HUDEP-2 (cell line): ENCODE data around the gene PHLDB3.
"Not testable (repeated sequence)": the region's sequence is repeated elsewhere in the genome, so short reads cannot be mapped to it uniquely, and the experiment has no call there.

Source experiments
- DNase-seq, 76 experiments: peaks; one replicate each; lab custom pipeline; 2025; ENCODE audit not compliant: unreplicated experiment in 76 of 76; lab: John Stamatoyannopoulos, UW

PHLDB3 gene

DNA sequence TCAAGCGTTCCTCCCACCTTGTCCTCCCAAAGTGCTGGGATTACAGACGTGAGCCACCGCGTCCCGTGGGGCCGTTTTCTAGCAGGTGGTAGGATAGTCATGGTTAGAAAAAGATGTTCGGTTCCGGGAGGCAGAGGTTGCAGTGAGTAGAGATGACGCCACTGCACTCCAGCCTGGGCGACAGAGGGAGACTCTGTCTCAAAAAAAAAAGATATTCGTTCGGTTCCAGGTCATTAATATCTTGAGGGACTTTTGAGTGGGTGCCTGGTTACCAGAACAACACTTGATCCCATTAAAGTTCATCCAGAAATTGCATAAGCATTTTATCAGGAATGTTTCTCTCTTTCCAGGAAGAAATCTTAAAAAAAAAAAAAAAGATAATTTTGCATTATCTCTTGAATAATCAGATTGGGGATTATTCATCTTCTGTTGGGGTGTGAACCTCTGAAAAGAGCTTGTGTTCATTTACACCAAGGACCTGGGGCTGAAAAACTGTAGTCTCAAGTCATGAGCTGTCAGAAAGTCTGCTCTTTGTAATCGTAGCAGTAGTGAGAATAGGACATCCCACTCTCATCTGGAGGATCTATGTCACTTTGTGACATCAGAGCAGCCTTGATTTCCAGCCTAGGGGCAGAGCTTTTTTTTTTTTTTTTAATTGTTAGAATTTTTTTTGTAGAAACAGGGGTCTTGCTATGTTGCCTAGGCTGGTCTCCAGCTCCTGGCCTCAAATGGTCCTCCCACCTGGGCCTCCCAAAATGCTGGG is 23.5 kb upstream of the PHLDB3 start:
- no peak for DNase-seq

GRCh38 chr19:43526884-43527859 is 22.6 kb upstream of the PHLDB3 start, which contains the start of gene ETHE1:
Gene ETHE1 (minus strand): TSS chr19:43527201. CDS start chr19:43527177, 24 bp downstream.
- DNase-seq = peak in 63 of 76 experiments; percentile 7 to 85 (median 63)

GRCh38 chr19:43525836-43526771 is 21.6 kb upstream of the PHLDB3 start:
- peak in 3 of 76 experiments; percentile 16 to 29 (median 24) for DNase-seq

DNA sequence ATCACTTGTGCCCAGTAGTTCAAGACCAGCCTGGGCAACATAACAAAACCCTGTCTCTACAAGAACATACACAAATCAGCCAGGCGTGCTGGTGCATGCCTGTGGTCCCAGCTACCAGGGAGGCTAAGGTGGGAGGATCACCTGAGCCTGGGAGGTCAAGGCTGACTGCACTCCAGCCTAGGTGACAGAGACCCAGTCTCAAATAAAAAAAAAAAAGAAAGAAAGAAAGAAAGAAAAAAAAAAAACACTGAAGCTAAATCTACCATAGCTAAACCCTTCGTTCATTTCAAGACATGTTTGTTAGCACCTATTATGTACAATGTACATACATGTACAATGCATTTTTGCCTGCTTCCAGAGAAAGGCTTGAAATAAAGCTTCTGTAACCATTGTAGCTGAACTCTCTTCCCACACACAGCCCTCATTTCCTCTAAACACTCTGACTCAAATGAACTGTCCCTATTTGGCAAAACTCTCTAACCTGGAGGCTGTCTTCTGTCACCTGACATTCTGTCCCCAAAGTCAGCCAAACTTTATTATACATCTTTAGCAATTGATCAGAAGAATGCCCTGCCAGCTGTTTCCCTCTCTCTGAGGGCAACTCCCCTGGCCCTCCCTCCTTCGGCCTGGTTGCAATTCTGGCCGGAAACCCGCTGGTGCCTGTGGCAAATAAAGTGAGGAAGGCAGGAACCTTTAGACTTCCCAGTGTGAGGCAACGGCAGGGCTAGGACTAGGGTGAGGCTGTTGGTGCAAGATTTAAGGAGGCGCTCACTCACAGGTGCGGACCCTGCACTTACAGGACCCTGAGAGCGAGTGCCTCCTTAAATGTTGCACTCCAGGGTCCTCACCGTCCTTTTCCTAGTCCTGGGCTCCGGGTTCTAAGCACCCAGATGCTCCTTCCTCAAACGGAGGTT is 20.6 kb upstream of the PHLDB3 start:
- DNase-seq = peak in 17 of 76 experiments; percentile 9 to 36 (median 16)

- DNase-seq = not testable (repeated sequence)
Observed at GRCh38 chr19:43523696-43524095, 19.1 kb upstream of the PHLDB3 start.

GRCh38 chr19:43522929-43523328 is 18.4 kb upstream of the PHLDB3 start:
- no peak for DNase-seq

DNA sequence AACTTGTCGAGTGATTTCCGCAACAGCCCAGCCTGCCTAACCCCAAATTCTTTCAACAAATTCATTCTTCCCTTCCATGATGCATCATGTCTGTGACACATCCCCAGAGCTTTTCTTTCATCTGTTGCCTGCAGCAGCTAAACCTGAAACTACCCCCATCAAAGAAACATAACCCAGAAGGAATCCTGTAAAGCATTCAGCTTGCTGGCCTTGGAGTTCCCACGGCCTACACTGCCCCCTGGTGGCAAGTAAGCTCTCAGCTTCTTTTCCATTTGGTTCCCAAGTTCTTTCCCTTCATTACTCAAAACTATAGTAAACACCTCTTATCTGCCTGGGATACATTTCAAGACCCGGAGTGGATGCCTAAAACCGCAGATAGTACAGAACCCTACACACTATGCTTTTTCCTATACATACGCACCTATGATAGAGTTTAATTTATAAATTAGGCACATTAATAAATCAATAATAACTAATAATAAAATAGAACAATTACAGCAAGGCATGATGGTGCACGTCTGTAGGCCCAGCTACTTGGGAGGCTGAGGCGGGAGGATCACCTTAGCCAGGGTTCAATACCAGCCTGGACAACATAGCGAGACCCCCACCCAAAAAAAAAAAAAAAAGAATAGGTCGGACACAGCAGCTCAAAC is 15.0 kb upstream of the PHLDB3 start:
- peak in 69 of 76 experiments; percentile 30 to 84 (median 67) for DNase-seq

- DNase-seq = no peak
Observed at GRCh38 chr19:43518051-43518450, 13.5 kb upstream of the PHLDB3 start.

DNA sequence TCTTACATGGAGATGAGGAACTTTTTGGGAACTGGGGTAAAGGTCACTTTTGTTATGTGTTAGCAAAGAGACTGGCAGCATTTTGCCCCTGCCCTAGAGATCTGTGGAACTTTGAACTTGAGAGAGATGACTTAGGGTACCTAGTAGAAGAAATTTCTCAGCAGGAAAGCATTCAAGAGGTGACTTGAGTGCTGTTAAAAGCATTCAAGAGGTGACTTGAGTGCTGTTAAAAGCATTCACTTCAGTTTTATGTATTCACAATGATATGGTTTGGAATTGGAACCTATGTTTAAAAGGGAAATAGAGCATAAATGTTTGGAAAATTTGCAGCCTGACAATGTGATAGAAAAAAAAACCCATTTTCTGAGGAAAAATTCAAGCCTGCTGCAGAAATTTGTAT is 7.9 kb upstream of the PHLDB3 start:
- not testable (repeated sequence) for DNase-seq

DNA sequence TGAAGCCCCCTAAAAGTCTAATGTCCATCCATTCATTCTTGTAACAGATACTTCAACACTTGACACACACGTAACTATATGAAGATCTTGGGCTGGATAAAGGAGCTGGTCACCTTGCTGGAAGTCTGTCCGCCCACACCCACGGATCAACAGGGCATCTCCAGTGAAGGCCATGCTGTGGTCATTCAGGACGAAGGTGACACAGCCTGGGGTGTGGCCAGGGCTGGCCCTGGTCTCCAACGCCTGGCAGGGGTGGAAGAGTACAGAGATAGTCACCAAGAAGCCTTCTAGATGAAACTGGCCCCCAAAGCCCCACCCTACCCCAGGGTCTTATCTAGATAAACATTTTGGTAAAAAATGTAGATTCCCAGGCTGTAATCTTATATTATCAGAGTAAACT is 6.8 kb upstream of the PHLDB3 start:
- no peak for DNase-seq

DNA sequence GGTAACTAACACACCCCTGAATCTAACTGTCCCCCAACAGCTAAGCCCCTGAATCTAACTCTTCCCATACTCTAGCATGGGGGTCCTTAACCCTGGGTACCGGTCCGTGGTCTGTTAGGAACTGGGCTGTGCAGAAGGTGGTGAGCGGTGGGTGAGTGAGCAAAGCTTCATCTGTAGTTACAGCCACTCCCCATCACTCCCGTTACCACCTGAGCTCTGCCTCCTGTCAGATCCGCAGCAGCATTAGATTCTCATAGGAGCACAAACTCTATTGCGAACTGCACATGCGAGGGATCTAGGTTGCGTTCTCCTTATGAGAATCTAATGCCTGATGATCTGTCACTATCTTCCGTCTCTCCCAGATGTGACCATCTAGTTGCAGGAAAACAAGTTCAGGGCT is 6.2 kb upstream of the PHLDB3 start:
- DNase-seq = no peak

- no peak for DNase-seq
Observed at GRCh38 chr19:43507880-43508279, 3.3 kb upstream of the PHLDB3 start.

DNA sequence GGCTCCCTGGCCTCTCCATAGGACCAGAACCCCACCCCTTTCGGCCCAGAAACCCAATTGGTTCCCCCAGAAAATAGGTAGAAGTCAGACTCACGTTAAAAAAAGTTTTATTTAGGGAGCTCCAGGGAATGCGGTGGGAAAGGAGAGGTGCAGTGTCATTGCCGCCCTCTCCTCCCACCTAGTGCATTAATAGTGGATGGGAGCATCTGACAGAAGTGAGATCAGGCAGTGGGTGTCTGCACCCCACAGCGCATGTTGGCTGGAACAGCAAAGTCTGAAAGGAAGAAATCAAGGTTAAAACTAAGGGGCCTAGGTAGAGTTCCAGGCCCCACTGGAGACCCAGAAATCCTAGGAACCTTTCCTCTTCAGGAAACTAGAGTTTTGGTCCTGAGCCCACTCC is 2.1 kb upstream of the PHLDB3 start:
- DNase-seq = no peak

DNA sequence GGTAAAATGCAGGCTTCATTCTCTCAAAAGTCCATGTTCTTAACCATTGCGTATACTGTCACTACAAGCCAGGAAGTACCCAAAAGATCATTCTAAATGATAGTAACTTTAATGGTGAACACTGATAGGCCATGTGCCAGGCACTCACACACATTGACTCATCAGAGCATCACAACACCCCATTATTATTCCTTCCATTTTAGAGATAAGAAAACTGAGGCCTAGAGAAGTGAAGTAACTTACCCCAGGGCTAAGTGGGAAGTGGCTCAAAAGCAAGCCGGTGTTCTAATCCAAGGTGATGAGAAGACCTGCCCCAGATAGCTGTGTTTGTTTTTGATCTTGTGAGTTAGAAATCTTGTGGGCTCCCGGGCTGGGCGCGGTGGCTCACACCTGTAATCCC is 1.4 kb upstream of the PHLDB3 start:
- DNase-seq = peak in 61 of 76 experiments; percentile 12 to 84 (median 53)

DNA sequence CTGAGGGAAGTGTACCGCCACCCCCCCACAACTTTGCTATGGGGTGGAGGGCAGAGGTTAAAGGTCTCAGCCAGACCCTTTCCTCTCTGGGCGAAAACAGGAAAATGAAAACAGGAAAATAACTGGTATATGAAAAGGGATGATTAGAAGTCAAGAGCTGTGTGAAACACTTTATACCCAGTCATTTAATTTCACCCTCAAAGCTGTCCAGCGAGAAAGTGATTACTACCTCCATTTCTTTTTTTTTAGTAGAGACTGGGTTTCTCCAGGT is 575 bp upstream of the PHLDB3 start:
- no peak for DNase-seq

- peak in 75 of 76 experiments; percentile 66 to 99 (median 96) for DNase-seq
Observed at GRCh38 chr19:43503501-43504425, 783 bp downstream of the PHLDB3 start.

- DNase-seq = no peak
Observed at GRCh38 chr19:43502419-43502976, 2.0 kb downstream of the PHLDB3 start.
